Caco-2 (cell line): ENCODE results near the gene VWA8. TPM values are rescaled to one million over a fixed set of nuclear protein-coding genes. Genes with fewer than 3 reads are reported as not detected.

Source experiments
- BruUV-seq: library from RNA; stranded (reverse); fragments of 400-500 nt; replicated peaks from 2 replicates; lab custom pipeline; 2021; lab: Mats Ljungman, UMichigan
- CTCF ChIA-PET: fragments of 300-600 bp; sonication (Branson Sonifier 250); formaldehyde crosslinking; loops from one replicate; lab custom pipeline; 2022; ENCODE audit warnings: antibody characterized with exemption; lab: Charles Lee
- POLR2A ChIA-PET: fragments of 300-600 bp; sonication (Branson Sonifier 250); formaldehyde crosslinking; loops from one replicate; lab custom pipeline; 2022; ENCODE audit warnings: antibody characterized with exemption; lab: Charles Lee
- DNase-seq, 2 experiments: peaks; one replicate each; pipeline versions ENCODE4 v3.0.0 to v3.0.0-alpha.2; 2020 to 2022
- H3K27me3 ChIP-seq: replicated peaks from 2 replicates; pipeline ENCODE4 v1.6.0; 2011; ENCODE audit warnings: low read length; ENCODE audit not compliant: control insufficient read depth, insufficient read depth
- H3K36me3 ChIP-seq: 2 replicates; pipeline ENCODE4 v1.5.1; 2011; ENCODE audit warnings: low read length; ENCODE audit not compliant: control insufficient read depth, insufficient read depth
- H3K4me1 ChIP-seq: fragments of 250-450 bp; sonication (Bioruptor Pico); 2 replicates; pipeline ENCODE4 v1.5.1; 2020; ENCODE audit warnings: mild to moderate bottlenecking
- H3K4me3 ChIP-seq: 2 replicates; pipeline ENCODE4 v1.5.1; 2011; ENCODE audit warnings: low read depth, mild to moderate bottlenecking, control low read depth, low read length
- H3K9me3 ChIP-seq: fragments of 250-450 bp; sonication (Bioruptor Pico); 2 replicates; pipeline ENCODE4 v1.5.1; 2020; ENCODE audit warnings: mild to moderate bottlenecking, moderate library complexity
- H3K27ac Mint-ChIP-seq: one replicate; pipeline ENCODE4 v1.8.0; 2022; ENCODE audit warnings: mixed read lengths; ENCODE audit not compliant: unreplicated experiment
- H3K27me3 Mint-ChIP-seq: one replicate; pipeline ENCODE4 v1.8.0; 2022; ENCODE audit warnings: mixed read lengths; ENCODE audit not compliant: insufficient read depth, unreplicated experiment
- H3K36me3 Mint-ChIP-seq: one replicate; pipeline ENCODE4 v1.8.0; 2022; ENCODE audit warnings: mild to moderate bottlenecking, mixed read lengths; ENCODE audit not compliant: insufficient read depth, unreplicated experiment
- H3K4me1 Mint-ChIP-seq: one replicate; pipeline ENCODE4 v1.8.0; 2022; ENCODE audit warnings: low read depth, mixed read lengths; ENCODE audit not compliant: unreplicated experiment
- H3K4me3 Mint-ChIP-seq: one replicate; pipeline ENCODE4 v1.8.0; 2022; ENCODE audit warnings: mild to moderate bottlenecking, moderate library complexity, mixed read lengths; ENCODE audit not compliant: unreplicated experiment
- H3K9me3 Mint-ChIP-seq: one replicate; pipeline ENCODE4 v1.8.0; 2022; ENCODE audit warnings: mixed read lengths; ENCODE audit not compliant: unreplicated experiment
- intact Hi-C: fragments of 100-400 bp; cut with micrococcal nuclease; formaldehyde crosslinking; loops from one replicate; pipeline ENCODE4 v1.10.0; 2022; ENCODE audit not compliant: unreplicated experiment
- total RNA-seq: library from RNA; stranded (reverse); gene quantifications from 2 replicates; pipeline ENCODE4 v1.2.3, GENCODE V29; 2022
- TF ChIP-seq, protein P1 (sequence below), 2 experiments: fragments of 200-600 bp in 1 of 2; IDR thresholded peaks; 1 replicate in 1 of 2; 2 replicates in 1 of 2; pipeline versions ENCODE4 v1.5.1 to v1.8.0; 2011 to 2022; ENCODE audit warnings: antibody characterized with exemption in 1 of 2, control low read depth in 1 of 2, inconsistent platforms in 1 of 2, low read depth in 1 of 2, low read length in 1 of 2, mild to moderate bottlenecking in 1 of 2, moderate library complexity in 1 of 2; ENCODE audit not compliant: insufficient read depth in 1 of 2, severe bottlenecking in 1 of 2, unreplicated experiment in 1 of 2

VWA8 gene
- total RNA-seq, 1 experiment from 2014 or later: 20.7 TPM

- H3K9me3 ChIP-seq: no peaks in the 10 kb centered on the region
- POLR2A ChIA-PET: no interaction called here
- Mint-ChIP-seq H3K27ac (no peak overlapping the region), H3K27me3 (no peaks in the 10 kb centered on the region), H3K4me3 (no peak overlapping the region), H3K9me3 (no peaks in the 10 kb centered on the region), H3K4me1 (no peaks in the 10 kb centered on the region), H3K36me3 (no peaks in the 10 kb centered on the region)
- CTCF ChIA-PET: no interaction called here
- no peak overlapping the region for H3K4me3 ChIP-seq
- intact Hi-C loops: no loop called here
- BruUV-seq: no TSS peak
- H3K27me3 ChIP-seq: no peaks in the 10 kb centered on the region
- H3K4me1 ChIP-seq: no peaks in the 10 kb centered on the region
- H3K36me3 ChIP-seq: no peaks in the 10 kb centered on the region
- TF ChIP-seq, protein P1, sequence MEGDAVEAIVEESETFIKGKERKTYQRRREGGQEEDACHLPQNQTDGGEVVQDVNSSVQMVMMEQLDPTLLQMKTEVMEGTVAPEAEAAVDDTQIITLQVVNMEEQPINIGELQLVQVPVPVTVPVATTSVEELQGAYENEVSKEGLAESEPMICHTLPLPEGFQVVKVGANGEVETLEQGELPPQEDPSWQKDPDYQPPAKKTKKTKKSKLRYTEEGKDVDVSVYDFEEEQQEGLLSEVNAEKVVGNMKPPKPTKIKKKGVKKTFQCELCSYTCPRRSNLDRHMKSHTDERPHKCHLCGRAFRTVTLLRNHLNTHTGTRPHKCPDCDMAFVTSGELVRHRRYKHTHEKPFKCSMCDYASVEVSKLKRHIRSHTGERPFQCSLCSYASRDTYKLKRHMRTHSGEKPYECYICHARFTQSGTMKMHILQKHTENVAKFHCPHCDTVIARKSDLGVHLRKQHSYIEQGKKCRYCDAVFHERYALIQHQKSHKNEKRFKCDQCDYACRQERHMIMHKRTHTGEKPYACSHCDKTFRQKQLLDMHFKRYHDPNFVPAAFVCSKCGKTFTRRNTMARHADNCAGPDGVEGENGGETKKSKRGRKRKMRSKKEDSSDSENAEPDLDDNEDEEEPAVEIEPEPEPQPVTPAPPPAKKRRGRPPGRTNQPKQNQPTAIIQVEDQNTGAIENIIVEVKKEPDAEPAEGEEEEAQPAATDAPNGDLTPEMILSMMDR (IDR thresholded peaks at IDR 0.05; ENCODE audit: insufficient read depth in 1 of 2, low read depth in 1 of 2, low read length in 1 of 2, severe bottlenecking in 1 of 2, unreplicated experiment in 1 of 2): no peak
- DNase-seq: no peak
Measured at GRCh38 chr13:41767801-41768200, 193.1 kb downstream of the VWA8 start.

- TF ChIP-seq, protein P1 (IDR thresholded peaks at IDR 0.05; ENCODE audit: insufficient read depth in 1 of 2, low read depth in 1 of 2, low read length in 1 of 2, severe bottlenecking in 1 of 2, unreplicated experiment in 1 of 2): no peak
- H3K4me3 ChIP-seq: no peak overlapping the region
- no peak for DNase-seq
- ChIA-PET POLR2A (no interaction called here), CTCF (no interaction called here)
- H3K27me3 ChIP-seq: no peaks in the 10 kb centered on the region
- no peaks in the 10 kb centered on the region for H3K36me3 ChIP-seq
- Mint-ChIP-seq H3K27ac (no peak overlapping the region), H3K4me3 (no peak overlapping the region), H3K27me3 (no peaks in the 10 kb centered on the region), H3K4me1 (no peaks in the 10 kb centered on the region), H3K36me3 (no peaks in the 10 kb centered on the region), H3K9me3 (no peaks in the 10 kb centered on the region)
- intact Hi-C loops: no loop called here
- H3K4me1 ChIP-seq: no peaks in the 10 kb centered on the region
- H3K9me3 ChIP-seq: no peaks in the 10 kb centered on the region
- no TSS peak for BruUV-seq
Measured at GRCh38 chr13:41766439-41766838, 194.5 kb downstream of the VWA8 start.

DNA sequence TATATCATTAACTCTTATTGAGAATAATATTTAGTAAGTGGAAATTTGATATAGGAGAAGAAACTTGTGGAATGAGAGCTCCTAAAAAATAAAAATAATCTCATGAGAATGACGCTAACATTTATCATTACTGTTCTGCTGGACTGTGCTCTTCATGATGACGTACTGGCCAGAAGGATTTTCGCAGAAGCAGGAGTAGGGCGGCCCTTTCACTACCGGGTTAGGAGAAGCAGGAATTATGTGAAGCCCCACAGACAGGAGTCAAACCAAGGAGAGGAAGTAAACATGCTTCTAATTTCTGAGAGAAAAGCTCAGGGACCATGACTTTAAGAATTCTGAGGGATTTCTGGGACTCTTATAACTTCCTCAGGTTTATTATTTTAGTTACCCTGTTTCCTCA lies 195.1 kb downstream of the VWA8 start:
- no peaks in the 10 kb centered on the region for H3K4me1 ChIP-seq
- H3K27ac Mint-ChIP-seq: no peak overlapping the region
- CTCF ChIA-PET: no interaction called here
- no TSS peak for BruUV-seq
- H3K4me3 ChIP-seq: no peak overlapping the region
- POLR2A ChIA-PET: no interaction called here
- no peaks in the 10 kb centered on the region for H3K4me1 Mint-ChIP-seq
- intact Hi-C loops: no loop called here
- DNase-seq: no peak
- TF ChIP-seq, protein P1 (IDR thresholded peaks at IDR 0.05; ENCODE audit: insufficient read depth in 1 of 2, low read depth in 1 of 2, low read length in 1 of 2, severe bottlenecking in 1 of 2, unreplicated experiment in 1 of 2): no peak
- H3K27me3 Mint-ChIP-seq: no peaks in the 10 kb centered on the region
- no peaks in the 10 kb centered on the region for H3K9me3 Mint-ChIP-seq
- no peaks in the 10 kb centered on the region for H3K9me3 ChIP-seq
- H3K4me3 Mint-ChIP-seq: no peak overlapping the region
- no peaks in the 10 kb centered on the region for H3K36me3 Mint-ChIP-seq
- no peaks in the 10 kb centered on the region for H3K27me3 ChIP-seq
- no peaks in the 10 kb centered on the region for H3K36me3 ChIP-seq
